DND-41 (cell line): ENCODE data around the gene NKX2-1.

ENCODE experiments used
- ATAC-seq: fragments of 200-7000 bp; cut with Tn5 transposase; 3 replicates; pipeline ENCODE4 v1.9.1; 2021; ENCODE audit warnings: low read depth; ENCODE audit not compliant: insufficient read depth
- DNase-seq: peaks from one replicate; pipeline ENCODE4 v3.0.0-alpha.2; 2020
- H2AFZ ChIP-seq: 2 replicates; pipeline ENCODE4 v1.6.0; 2012; ENCODE audit warnings: low read depth, low read length
- H3K27ac ChIP-seq: 2 replicates; pipeline ENCODE4 v1.5.1; 2012; ENCODE audit warnings: low read length, inconsistent platforms
- H3K27me3 ChIP-seq: fragments of 200-600 bp; sonication (generic); 2 replicates; pipeline ENCODE4 v1.6.0; 2012; ENCODE audit warnings: low read length, mild to moderate bottlenecking, inconsistent platforms; ENCODE audit not compliant: insufficient read depth, poor library complexity
- H3K36me3 ChIP-seq: 2 replicates; pipeline ENCODE4 v1.5.1; 2012; ENCODE audit warnings: low read length, inconsistent platforms; ENCODE audit not compliant: insufficient read depth
- H3K4me1 ChIP-seq: 2 replicates; pipeline ENCODE4 v1.5.1; 2012; ENCODE audit warnings: mild to moderate bottlenecking, low read length; ENCODE audit not compliant: insufficient read depth
- H3K4me2 ChIP-seq: 2 replicates; pipeline ENCODE4 v1.6.0; 2012; ENCODE audit warnings: mild to moderate bottlenecking, moderate library complexity, low read length, inconsistent platforms; ENCODE audit not compliant: insufficient read depth
- H3K4me3 ChIP-seq, 2 experiments: fragments of 200-600 bp in 1 of 2; shearing (Covaris generic) in 1 of 2; 2 replicates each; pipeline ENCODE4 v1.5.1; 2012 to 2016; ENCODE audit warnings: inconsistent platforms in 2 of 2, low read length in 2 of 2, mild to moderate bottlenecking in 2 of 2, low read depth in 1 of 2, moderate library complexity in 1 of 2
- H3K79me2 ChIP-seq: 2 replicates; pipeline ENCODE4 v1.6.0; 2012; ENCODE audit warnings: low read length, inconsistent platforms; ENCODE audit not compliant: insufficient read depth
- H3K9ac ChIP-seq: 2 replicates; pipeline ENCODE4 v1.6.0; 2012; ENCODE audit warnings: low read depth, mild to moderate bottlenecking, inconsistent platforms, low read length, moderate library complexity
- H3K9me3 ChIP-seq: 2 replicates; pipeline ENCODE4 v1.5.1; 2012; ENCODE audit warnings: low read length, moderate library complexity, mild to moderate bottlenecking, inconsistent platforms; ENCODE audit not compliant: insufficient read depth, severe bottlenecking
- H4K20me1 ChIP-seq: 2 replicates; pipeline ENCODE4 v1.6.0; 2012; ENCODE audit warnings: low read length; ENCODE audit not compliant: insufficient read depth
- CTCF ChIP-seq: IDR thresholded peaks from 2 replicates; pipeline ENCODE4 v1.5.1; 2012; ENCODE audit warnings: borderline replicate concordance, low read length, moderate library complexity, mild to moderate bottlenecking; ENCODE audit not compliant: poor library complexity, severe bottlenecking; ENCODE audit errors: extremely low read depth
- EZH2 ChIP-seq: IDR thresholded peaks from 3 replicates; pipeline ENCODE4 v1.6.1; 2012; ENCODE audit warnings: borderline replicate concordance, low read depth, mild to moderate bottlenecking, moderate library complexity, low read length, inconsistent platforms; ENCODE audit not compliant: severe bottlenecking

NKX2-1 gene

GRCh38 chr14:36522972-36523715, 3.1 kb upstream of the NKX2-1 start:
- Histone ChIP-seq H3K9me3 (no peaks in the 10 kb centered on the region), H3K4me3 (no peak overlapping the region), H3K4me1 (no peaks in the 10 kb centered on the region), H3K79me2 (no peaks in the 10 kb centered on the region), H3K4me2 (no peak overlapping the region), H3K9ac (no peak overlapping the region), H3K36me3 (no peaks in the 10 kb centered on the region), H3K27me3 (peaks cover 3% of the 10 kb centered on the region), H2AFZ (no peak overlapping the region), H4K20me1 (no peaks in the 10 kb centered on the region), H3K27ac (no peak overlapping the region)
- ATAC-seq: no peak
- TF ChIP-seq CTCF (no peak), EZH2 (no peak)
- DNase-seq: no peak

- no peaks in the 10 kb centered on the region for H3K36me3 ChIP-seq
- H3K4me1 ChIP-seq: no peaks in the 10 kb centered on the region
- H3K79me2 ChIP-seq: no peaks in the 10 kb centered on the region
- DNase-seq: no peak
- no peak overlapping the region for H3K4me2 ChIP-seq
- H2AFZ ChIP-seq: no peak overlapping the region
- no peak overlapping the region for H3K27ac ChIP-seq
- H3K9ac ChIP-seq: no peak overlapping the region
- no peaks in the 10 kb centered on the region for H3K27me3 ChIP-seq
- no peak overlapping the region for H3K4me3 ChIP-seq
- no peaks in the 10 kb centered on the region for H4K20me1 ChIP-seq
- no peaks in the 10 kb centered on the region for H3K9me3 ChIP-seq
- ATAC-seq: no peak
- TF ChIP-seq CTCF (no peak), EZH2 (no peak)
Measured at GRCh38 chr14:36522347-36522971, 2.4 kb upstream of the NKX2-1 start.

GRCh38 chr14:36521598-36522345, 1.7 kb upstream of the NKX2-1 start:
- ATAC-seq: no peak
- Histone ChIP-seq H3K4me2 (no peak overlapping the region), H3K36me3 (no peaks in the 10 kb centered on the region), H3K27me3 (no peaks in the 10 kb centered on the region), H3K4me3 (no peak overlapping the region), H3K9me3 (no peaks in the 10 kb centered on the region), H3K79me2 (no peaks in the 10 kb centered on the region), H3K27ac (no peak overlapping the region), H4K20me1 (no peaks in the 10 kb centered on the region), H3K4me1 (no peaks in the 10 kb centered on the region), H3K9ac (no peak overlapping the region), H2AFZ (no peak overlapping the region)
- DNase-seq: no peak
- no peak for TF ChIP-seq CTCF
- no peak for TF ChIP-seq EZH2
